K562 (cell line): ENCODE data around the gene NADK. TPM values are rescaled to one million over a fixed set of nuclear protein-coding genes. Genes with fewer than 3 reads are reported as not detected.

Experiments
- ASH1L ChIP-seq: fragments of 450-650 bp; IDR thresholded peaks from 2 replicates; pipeline ENCODE4 v1.6.1; 2018; ENCODE audit warnings: borderline replicate concordance, mild to moderate bottlenecking, low read depth; ENCODE audit not compliant: partially characterized antibody
- ATF6 ChIP-seq: sonication (generic); formaldehyde crosslinking; IDR thresholded peaks from 2 replicates; pipeline ENCODE4 v1.4.0; 2020; ENCODE audit warnings: mild to moderate bottlenecking, missing genetic modification reagents
- EP300 ChIP-seq: IDR thresholded peaks from 2 replicates; pipeline ENCODE4 v1.6.1; 2012; ENCODE audit warnings: low read length, improper control_type of control experiment
- FOXP1 ChIP-seq: sonication (generic); formaldehyde crosslinking; IDR thresholded peaks from 2 replicates; pipeline ENCODE4 v1.8.0; 2022; ENCODE audit warnings: mild to moderate bottlenecking, missing genetic modification reagents
- JUND ChIP-seq, 2 experiments: IDR thresholded peaks; 2 replicates in 1 of 2; 3 replicates in 1 of 2; pipeline ENCODE4 v1.6.1; 2011; ENCODE audit warnings: borderline replicate concordance in 2 of 2, low read depth in 2 of 2, low read length in 2 of 2, improper control_type of control experiment in 1 of 2, missing biosample characterization in 1 of 2, missing genetic modification characterization in 1 of 2, missing genetic modification reagents in 1 of 2
- L3MBTL2 ChIP-seq: fragments of 450-650 bp; IDR thresholded peaks from 2 replicates; pipeline ENCODE4 v1.6.1; 2016; ENCODE audit warnings: mild to moderate bottlenecking, moderate library complexity
- MEIS2 ChIP-seq: fragments of 450-650 bp; IDR thresholded peaks from 2 replicates; pipeline ENCODE4 v1.6.1; 2014; ENCODE audit warnings: mild to moderate bottlenecking; ENCODE audit not compliant: partially characterized antibody
- NBN ChIP-seq: fragments of 450-650 bp; IDR thresholded peaks from 2 replicates; pipeline ENCODE4 v1.6.1; 2016; ENCODE audit warnings: low read depth, mild to moderate bottlenecking
- NR2C2 ChIP-seq, 2 experiments: fragments of 200-800 bp in 1 of 2; sonication (Bioruptor generic) in 1 of 2; sonication (generic) in 1 of 2; formaldehyde crosslinking in 1 of 2; IDR thresholded peaks; 2 replicates each; pipeline versions ENCODE4 v1.6.1 to v1.8.0; 2016 to 2022; ENCODE audit warnings: mild to moderate bottlenecking in 1 of 2, missing compliant biosample characterization in 1 of 2, missing genetic modification characterization in 1 of 2, missing genetic modification reagents in 1 of 2
- PHF20 ChIP-seq: fragments of 450-650 bp; IDR thresholded peaks from 2 replicates; pipeline ENCODE4 v1.6.1; 2018; ENCODE audit not compliant: partially characterized antibody
- POLR2B ChIP-seq: fragments of 450-650 bp; IDR thresholded peaks from 2 replicates; pipeline ENCODE4 v1.6.1; 2018; ENCODE audit warnings: low read depth; ENCODE audit not compliant: partially characterized antibody
- POLR2G ChIP-seq: fragments of 200-400 bp; formaldehyde crosslinking; IDR thresholded peaks from 2 replicates; pipeline ENCODE4 v1.6.1; 2017; ENCODE audit warnings: low read depth, mild to moderate bottlenecking, antibody characterized with exemption, low read length, moderate library complexity
- RBBP5 ChIP-seq: fragments of 200-600 bp; sonication (generic); IDR thresholded peaks from 2 replicates; pipeline ENCODE4 v1.6.1; 2012; ENCODE audit warnings: borderline replicate concordance, mild to moderate bottlenecking, low read length, control low read depth, inconsistent platforms; ENCODE audit not compliant: insufficient read depth, poor library complexity, severe bottlenecking
- RHOXF2B ChIP-seq: fragments of 250-450 bp; sonication (Bioruptor Pico); conservative IDR thresholded peaks from 2 replicates; pipeline ENCODE4 v1.5.1; 2021
- SP1 ChIP-seq: sonication (generic); formaldehyde crosslinking; IDR thresholded peaks from 2 replicates; pipeline ENCODE4 v1.8.1; 2022; ENCODE audit warnings: mild to moderate bottlenecking, missing genetic modification reagents
- TAF9B ChIP-seq: fragments of 450-650 bp; IDR thresholded peaks from 2 replicates; pipeline ENCODE4 v1.6.1; 2018; ENCODE audit warnings: mild to moderate bottlenecking; ENCODE audit not compliant: partially characterized antibody
- TBL1XR1 ChIP-seq, 2 experiments: IDR thresholded peaks; 2 replicates each; pipeline ENCODE4 v1.6.1; 2012; ENCODE audit warnings: improper control_type of control experiment in 2 of 2, low read length in 2 of 2, mild to moderate bottlenecking in 1 of 2
- YY1 ChIP-seq, 3 experiments: IDR thresholded peaks; 2 replicates each; pipeline ENCODE4 v1.6.1; 2011; ENCODE audit warnings: low read length in 2 of 3, mild to moderate bottlenecking in 2 of 3, moderate library complexity in 2 of 3, borderline replicate concordance in 1 of 3, control low read depth in 1 of 3, low read depth in 1 of 3; ENCODE audit not compliant: insufficient read depth in 3 of 3, insufficient replicate concordance in 2 of 3, control insufficient read depth in 1 of 3, insufficient read length in 1 of 3; ENCODE audit errors: extremely low read depth in 1 of 3
- ZNF583 ChIP-seq: fragments of 250-450 bp; sonication (Bioruptor Pico); IDR thresholded peaks from 2 replicates; pipeline ENCODE4 v1.4.0; 2020
- polyA plus RNA-seq, 8 experiments: library from polyadenylated mRNA; depleted of rRNA in 4 of 8; stranded (reverse) in 5 of 8; unstranded in 3 of 8; fragments of >200 nt; fragmentation: Nextera tagmentation in 2 of 8; fragmentation: Illumina TruSeq in 1 of 8; extraction: Ambion mirVana in 2 of 8; extraction: Trizol in 1 of 8; gene quantifications; 2 replicates each; pipeline versions ENCODE4 v1.2.1 to v1.2.3, GENCODE V29; 2011 to 2014; ENCODE audit warnings: inconsistent platforms in 1 of 8, missing spikeins in 1 of 8
- total RNA-seq, 7 experiments: library from RNA; depleted of rRNA in 6 of 7; stranded (reverse); fragments of >200 nt in 6 of 7; fragmentation: Illumina TruSeq in 2 of 7; extraction: Trizol in 2 of 7; gene quantifications; 2 replicates each; pipeline versions ENCODE4 v1.2.1 to v1.2.3, GENCODE V29; 2011 to 2021; ENCODE audit warnings: low replicate concordance in 1 of 7
- TF ChIP-seq, protein P1 (sequence below), 3 experiments: IDR thresholded peaks in 2 of 3; conservative IDR thresholded peaks in 1 of 3; 2 replicates each; pipeline ENCODE4 v1.5.1; 2011 to 2012; ENCODE audit warnings: low read length in 3 of 3, mild to moderate bottlenecking in 3 of 3, control low read depth in 2 of 3, improper control_type of control experiment in 1 of 3, inconsistent platforms in 1 of 3, low read depth in 1 of 3, mixed read lengths in 1 of 3, moderate library complexity in 1 of 3; ENCODE audit not compliant: insufficient read depth in 2 of 3

The NADK gene
- total and polyA plus RNA-seq, 9 of the 15 experiments (the other 6 are each of a cell fraction or from before 2014, with no cell fraction given): 1.5 to 135 (median 75.1) TPM

DNA sequence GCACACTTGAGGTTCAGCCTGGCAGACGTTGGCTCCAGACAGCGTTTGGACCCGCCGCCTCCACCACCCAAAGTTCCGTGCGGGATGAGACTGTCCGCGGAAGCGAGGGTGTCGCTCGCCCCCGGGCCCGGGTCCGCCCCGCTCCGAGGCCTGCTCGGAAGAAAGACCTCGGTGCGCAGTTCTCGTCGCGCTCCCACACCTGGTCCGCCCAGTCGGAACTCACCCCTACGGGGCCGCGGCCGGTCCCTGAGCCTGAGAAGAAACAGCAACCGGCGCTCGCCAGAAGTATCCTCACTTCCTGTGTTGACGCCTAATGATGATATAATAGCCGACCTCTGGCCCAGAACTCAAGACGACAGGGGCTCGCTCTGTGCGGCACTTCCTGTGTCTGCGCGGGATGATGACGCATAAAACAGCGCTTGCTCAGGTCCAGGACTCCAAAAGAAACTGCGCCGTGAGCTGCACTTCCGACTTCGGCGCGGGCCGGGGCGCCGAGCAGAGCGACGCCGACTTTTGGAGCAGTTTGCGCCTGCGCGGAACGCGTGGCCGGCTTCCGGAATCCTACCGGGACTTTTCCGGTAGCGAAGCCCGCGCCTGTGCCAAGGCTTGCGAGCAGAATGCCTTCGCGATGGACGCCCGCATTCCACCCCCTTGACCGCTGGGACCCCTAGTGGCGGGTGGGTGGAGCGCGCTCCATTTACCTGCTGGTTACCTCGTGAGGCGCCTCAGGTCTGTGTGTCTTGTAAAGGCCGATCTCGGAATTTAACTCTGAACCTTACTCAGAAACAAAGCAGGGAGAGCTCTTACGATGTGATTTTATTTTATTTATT lies 54.0 kb downstream of the NADK start, which contains the start of gene CDK11A (continued):
- TF ChIP-seq, protein P1, sequence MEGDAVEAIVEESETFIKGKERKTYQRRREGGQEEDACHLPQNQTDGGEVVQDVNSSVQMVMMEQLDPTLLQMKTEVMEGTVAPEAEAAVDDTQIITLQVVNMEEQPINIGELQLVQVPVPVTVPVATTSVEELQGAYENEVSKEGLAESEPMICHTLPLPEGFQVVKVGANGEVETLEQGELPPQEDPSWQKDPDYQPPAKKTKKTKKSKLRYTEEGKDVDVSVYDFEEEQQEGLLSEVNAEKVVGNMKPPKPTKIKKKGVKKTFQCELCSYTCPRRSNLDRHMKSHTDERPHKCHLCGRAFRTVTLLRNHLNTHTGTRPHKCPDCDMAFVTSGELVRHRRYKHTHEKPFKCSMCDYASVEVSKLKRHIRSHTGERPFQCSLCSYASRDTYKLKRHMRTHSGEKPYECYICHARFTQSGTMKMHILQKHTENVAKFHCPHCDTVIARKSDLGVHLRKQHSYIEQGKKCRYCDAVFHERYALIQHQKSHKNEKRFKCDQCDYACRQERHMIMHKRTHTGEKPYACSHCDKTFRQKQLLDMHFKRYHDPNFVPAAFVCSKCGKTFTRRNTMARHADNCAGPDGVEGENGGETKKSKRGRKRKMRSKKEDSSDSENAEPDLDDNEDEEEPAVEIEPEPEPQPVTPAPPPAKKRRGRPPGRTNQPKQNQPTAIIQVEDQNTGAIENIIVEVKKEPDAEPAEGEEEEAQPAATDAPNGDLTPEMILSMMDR (IDR thresholded peaks at IDR 0.05 in 2 of 3, conservative IDR thresholded peaks at IDR 0.05 in 1 of 3; ENCODE audit: insufficient read depth in 2 of 3, low read depth in 1 of 3, low read length in 3 of 3): peak; percentile 17 to 52 (median 37); a peak in 5 of 6 replicates
- TF ChIP-seq PHF20 (peak; percentile 98), MEIS2 (peak; percentile 62), FOXP1 (CRISPR knock-in tag) (peak; percentile 26; the same call in 1 of the 2 replicates), POLR2G (peak; percentile 62), NR2C2 (CRISPR knock-in tag; IDR thresholded peaks at IDR 0.05) (peak; percentile 95), NR2C2 (tag; IDR thresholded peaks at IDR 0.05) (peak; percentile 97), TBL1XR1 (IDR thresholded peaks at IDR 0.05; ENCODE audit: low read length in 2 of 2) (peak in 1 of 2 experiments; percentile 97; a peak in 2 of 4 replicates), ATF6 (CRISPR knock-in tag) (peak; percentile 58; the same call in 1 of the 2 replicates), RHOXF2B (CRISPR knock-in tag) (0 out of 2 replicates have a peak, but pooled peaks have one; percentile 31), EP300 (peak; percentile 62), JUND (IDR thresholded peaks at IDR 0.05; ENCODE audit: borderline replicate concordance, low read depth, low read length) (peak; percentile 78), JUND (tag; IDR thresholded peaks at IDR 0.05; ENCODE audit: borderline replicate concordance, low read depth, low read length) (peak; percentile 35; the same call in 1 of the 3 replicates), ZNF583 (CRISPR knock-in tag) (0 out of 2 replicates have a peak, but pooled peaks have one; percentile 12), POLR2B (peak; percentile 75), RBBP5 (peak; percentile 83), YY1 (IDR thresholded peaks at IDR 0.05; ENCODE audit: borderline replicate concordance in 1 of 3, control insufficient read depth in 1 of 3, extremely low read depth in 1 of 3, insufficient read depth in 3 of 3, insufficient read length in 1 of 3, insufficient replicate concordance in 2 of 3, low read depth in 1 of 3, low read length in 2 of 3) (peak in 1 of 3 experiments; percentile 32), L3MBTL2 (peak; percentile 96), TAF9B (peak; percentile 28), SP1 (CRISPR knock-in tag) (peak; percentile 67; the same call in 1 of the 2 replicates), ASH1L (peak; percentile 70), NBN (peak; percentile 94; the same call in 1 of the 2 replicates)
